HG03097 (cell line): ENCODE data around the gene EXOC6B.

Experiments
- ATAC-seq: cut with Tn5 transposase; IDR thresholded peaks from one replicate; pipeline ENCODE4 v1.9.1; 2021; ENCODE audit not compliant: unreplicated experiment, low FRiP score

EXOC6B gene

DNA sequence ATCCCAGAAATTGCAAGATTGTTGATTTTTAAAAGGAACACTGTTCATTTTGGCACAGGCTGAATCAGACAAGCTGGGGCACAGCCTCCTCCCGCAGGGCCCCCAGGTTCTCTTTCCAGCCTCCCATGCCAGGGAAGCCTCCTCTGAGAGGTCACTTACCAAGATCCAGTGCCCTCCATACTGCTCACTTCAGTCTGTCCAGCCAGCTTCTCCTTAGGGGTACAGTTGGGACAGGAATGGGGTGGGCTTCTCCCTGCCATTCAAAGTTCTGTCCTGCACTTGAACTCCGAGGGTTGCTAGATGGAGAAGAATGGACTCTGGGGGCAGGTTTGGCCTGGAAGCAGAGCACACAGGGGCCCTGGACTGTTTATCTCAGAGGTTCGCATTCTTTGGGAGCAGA is 670.7 kb downstream of the EXOC6B start:
- no peak for ATAC-seq

DNA sequence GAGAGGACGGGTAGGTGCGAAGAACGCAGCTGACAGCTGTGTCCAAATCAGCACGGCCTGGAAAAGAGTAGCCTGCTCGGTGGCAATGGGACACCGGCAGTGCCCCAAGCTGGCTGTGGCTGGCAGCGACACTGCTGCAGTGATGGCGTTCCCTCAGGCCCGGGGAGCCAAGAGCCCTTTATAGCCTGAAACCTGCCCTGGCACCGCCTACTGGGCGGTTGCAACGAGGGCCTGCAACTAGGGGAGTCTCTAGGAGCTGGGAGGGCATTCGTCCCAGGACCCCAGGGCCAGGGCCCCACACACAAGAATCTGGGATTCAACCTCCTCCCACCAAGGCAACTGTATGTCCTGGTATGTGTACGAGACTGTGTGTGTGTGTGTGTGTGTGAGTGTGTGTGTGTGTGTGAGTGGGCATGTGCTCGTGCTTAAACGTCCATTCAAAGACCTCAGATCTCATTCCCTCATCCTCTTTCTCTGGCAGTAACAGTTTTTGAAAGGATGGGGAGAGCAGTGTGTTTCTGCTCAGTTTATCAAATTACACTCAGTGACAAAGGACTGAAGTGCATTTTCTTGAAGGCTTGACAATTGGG is 671.4 kb downstream of the EXOC6B start:
- no peak for ATAC-seq

DNA sequence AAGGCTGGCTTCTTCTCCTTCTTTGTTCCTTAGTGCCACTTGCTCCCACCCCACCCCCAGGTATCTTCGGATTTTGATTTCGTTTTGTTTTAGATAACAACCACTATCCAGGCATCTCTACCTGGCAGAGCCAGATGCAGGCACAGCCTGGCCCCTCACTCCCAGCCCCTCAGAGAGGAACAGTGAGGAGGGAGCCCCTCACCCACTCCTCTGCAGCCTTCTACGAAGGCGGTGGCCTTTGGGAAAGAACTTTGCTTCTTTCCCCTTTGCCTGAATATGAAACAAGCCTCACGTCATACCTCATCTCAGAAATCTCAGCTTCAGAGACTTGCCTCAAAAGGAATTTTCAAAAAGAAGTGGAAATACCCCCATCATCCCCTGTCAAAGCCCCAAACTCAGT is 671.9 kb downstream of the EXOC6B start:
- ATAC-seq, result no peak

DNA sequence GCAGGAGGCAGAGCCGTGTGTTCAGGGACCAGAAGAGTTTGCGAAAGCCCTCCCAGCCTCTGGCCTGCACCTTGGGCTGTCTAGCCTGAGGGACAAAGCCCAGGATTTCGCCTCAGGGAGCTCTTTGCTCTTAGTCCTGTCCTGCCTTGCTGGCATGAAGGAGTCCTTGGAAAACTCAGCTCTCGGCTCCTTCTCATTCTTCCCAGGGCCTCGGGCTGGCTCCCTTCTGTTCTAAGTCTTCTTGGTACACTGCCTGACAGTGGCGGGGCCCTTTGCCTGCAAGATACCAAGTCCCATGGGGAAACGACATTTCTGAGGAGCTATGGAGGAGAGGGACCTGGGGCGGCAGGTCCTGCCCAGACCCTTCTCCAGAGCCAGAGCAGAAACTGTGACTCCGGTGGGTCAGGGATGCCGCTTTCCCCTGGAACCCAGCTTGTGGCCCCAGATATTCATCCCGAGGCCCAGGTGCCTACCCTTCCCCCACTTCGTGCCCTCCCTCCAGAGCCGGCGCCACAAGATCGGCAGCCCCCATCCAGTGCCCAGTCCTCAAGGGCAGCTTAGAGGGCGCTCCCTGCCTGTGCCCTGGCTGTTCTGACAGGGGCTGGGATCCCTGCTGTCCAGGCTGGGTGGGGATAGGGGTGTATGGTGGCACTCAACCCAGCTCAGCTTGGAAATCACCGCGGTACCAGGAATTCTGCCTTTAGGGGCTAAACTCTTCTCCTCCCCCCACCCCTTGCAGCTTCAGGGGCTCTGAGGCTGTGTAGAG is 672.6 kb downstream of the EXOC6B start:
- ATAC-seq, result no peak

DNA sequence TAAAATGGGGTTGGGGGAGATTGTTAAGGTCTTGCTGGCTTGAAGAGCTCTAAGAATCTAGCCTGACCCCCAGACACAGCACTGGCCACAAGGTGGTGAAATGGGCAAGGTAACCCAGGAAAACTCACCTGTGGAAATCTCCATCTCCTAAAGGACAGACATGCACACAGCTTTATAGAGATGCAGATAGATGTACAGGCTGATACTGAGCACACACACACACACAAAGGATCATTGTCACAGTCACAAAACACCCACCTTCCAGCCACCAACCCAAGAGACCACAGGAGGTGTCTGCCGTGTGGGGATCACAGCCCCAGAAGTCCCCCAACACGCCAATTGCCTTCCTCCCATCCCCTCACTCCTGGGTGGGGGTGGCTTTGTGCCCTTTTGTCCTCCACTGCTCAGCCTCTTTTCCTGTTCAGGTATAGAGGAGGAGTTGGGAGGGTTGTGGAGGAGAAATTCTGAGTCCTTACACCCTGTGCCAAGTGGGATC is 674.9 kb downstream of the EXOC6B start:
- ATAC-seq, result no peak

DNA sequence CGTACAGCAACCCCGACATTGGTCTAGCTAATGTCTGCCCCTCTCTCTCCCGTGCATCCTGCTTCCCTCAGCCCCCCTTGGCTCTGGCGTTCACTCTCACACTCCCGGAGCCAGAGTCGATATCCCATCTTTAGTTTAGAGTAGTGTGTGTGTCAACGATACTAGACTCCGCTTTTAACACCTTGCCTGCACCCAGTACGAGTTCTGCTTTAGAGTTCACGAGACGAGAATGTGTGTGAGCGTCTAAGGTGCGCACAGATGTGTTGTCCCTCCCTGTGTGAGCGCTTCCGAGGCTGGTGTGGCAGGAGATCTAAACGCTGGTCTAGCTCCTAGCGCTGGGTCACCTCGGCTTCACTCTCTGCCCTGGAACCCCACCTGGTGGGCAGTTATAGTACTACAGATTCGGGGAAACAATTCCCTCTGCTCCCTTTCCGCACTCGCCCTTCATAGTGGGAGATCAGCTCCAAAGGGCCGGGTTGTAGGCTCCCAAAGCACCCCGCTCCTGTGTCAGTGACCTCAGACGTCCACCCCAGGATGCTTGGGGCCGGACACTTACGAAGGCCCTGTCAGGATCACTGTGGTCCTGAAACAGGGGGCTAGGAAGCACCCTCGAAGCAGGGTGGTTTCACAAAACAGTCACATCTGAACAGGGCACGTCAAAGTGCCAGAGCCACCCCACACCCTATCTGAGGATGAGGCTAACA is 675.5 kb downstream of the EXOC6B start:
- ATAC-seq, result peak; percentile 83

DNA sequence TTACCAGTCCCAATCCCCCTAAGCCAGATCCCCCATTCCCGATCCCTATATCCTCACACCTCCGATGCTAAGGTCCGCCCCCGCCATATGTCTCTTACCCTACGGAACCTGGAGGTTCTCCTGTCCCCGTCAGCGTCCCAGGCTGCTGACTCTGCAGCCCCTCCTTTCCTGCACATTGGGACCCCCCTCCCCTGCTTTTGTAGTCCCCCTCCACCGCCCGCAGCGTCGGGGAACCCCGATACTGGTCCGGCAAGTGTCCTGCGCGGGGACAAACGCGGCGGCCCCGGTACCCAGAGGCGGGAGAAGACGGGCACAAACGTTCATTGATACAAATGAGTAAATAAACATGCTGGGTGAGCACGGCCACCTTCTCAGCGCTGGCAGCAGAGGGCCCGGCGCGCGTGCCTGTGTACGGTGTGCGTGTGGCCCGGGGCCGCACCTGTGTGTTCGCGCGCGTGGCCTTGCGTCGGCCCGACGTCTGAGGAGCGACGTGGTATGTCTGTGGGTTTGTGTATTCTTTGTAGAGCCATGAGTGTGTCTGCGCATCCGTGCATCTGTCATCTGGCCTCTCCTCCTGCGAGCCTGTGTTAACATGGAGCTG is 676.2 kb downstream of the EXOC6B start:
- ATAC-seq, result no peak

DNA sequence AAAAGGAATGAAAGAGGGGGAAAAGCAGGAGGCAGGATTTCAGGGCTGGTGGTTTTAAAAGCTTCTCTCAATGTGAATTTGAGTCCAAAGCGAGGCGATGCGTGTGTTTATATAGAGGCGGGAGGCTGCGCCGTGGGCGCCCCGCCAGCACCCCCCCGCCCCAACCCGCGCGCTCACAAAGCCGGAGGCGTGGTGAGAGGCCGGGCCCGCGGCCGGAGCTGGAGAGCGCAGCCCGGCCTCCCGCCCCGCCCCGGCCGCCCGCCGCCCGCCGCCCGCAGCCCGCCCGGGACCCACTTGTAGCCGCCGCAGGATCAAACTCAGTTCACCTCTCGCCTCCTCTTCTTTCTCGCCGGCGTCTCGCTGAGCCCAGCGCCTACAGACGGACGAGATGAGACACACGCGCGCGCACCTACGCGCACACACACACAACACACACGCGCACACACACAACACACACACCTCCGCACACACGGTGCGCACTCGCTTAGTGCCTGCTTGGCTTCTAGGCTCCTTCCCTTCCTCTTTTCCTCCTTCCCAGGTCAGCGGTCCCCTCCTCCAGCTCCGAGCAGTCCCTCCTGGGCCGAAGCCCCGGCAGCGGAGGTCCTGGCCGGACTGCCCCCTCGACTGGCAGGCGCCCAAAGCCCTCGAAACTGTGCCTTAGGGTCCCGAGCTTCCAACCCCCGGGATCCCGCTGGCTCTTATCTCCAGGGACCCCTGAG is 676.8 kb downstream of the EXOC6B start:
- no peak for ATAC-seq

DNA sequence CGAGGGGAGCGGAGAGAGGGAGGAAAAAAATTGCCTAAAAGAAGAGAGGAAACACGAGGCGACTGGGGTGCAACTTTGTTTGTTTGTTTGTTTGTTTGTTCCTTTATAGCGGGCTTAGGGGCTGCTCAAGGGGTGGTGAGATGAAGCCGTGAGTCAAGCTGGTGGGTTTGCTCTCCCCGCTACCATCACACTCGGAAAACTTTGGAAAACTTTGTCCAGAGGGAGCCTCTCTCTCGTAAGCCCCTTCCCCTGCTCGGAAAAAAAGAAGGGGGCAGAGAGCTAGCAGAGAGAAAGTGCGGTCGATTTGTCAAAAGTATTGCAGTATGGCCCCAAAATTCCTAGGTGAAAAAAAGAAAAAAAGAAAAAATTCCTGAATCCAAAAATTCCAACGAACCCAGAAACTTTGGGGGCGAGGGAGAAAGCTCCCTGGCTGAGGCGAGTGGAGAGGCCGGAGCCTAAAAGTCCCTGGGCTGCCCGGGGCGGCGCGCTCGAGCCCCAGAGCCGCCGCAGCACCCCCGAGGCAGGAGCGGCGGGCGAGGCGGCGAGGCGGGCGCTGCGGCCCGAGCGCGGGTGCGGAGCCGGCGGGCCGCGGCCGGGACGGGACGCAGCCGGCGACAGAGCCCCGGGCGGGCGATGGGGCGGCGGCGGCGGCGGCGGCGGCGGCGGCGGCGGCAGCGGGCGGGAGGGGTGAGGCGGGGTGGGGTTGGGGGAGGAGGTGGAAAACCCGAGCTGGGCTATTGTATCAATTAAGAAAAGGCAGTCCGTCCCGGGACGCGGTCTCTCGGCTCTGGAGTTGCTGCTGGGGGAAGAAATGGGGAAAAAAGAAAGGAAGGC is 677.6 kb downstream of the EXOC6B start:
- ATAC-seq, result no peak

DNA sequence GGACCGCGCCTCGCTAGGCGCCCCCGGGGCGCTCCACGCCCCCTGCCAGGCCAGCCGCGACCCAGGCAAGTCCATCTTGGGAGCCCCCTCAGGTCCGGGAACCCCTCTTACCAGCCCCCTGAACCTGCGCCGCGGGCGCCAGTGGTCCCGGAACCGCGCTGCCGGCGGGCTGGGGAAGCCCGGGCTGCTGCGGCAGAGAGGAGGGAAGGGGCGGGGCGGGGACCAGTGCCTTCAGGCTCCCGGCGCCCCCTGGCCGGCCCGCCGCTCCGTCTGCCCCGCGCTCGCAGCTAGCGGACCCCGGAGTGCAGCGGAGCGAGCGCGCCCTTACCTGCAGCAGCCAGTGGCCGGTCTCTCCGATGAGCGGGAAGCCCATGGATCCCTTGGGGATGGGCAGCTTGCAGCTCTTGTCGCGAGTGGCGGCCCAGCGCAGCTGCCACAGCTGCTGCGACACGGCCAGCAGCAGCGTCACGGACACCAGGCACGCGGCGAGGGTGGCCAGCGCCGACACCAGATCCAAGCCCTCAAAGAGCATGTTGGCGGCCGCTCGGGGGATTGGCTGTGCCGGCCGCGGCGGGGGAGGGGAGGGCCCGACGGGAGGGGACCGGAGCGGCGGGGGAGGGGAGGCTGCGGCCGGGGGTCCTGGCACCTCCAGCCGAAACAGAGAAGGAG is 678.4 kb downstream of the EXOC6B start, which contains the start of gene CYP26B1:
Gene CYP26B1, minus strand, starts transcription at position 560 of the 669 bp plus-strand sequence. Its CDS starts 28 bp downstream, at position 532.
- ATAC-seq, result no peak

DNA sequence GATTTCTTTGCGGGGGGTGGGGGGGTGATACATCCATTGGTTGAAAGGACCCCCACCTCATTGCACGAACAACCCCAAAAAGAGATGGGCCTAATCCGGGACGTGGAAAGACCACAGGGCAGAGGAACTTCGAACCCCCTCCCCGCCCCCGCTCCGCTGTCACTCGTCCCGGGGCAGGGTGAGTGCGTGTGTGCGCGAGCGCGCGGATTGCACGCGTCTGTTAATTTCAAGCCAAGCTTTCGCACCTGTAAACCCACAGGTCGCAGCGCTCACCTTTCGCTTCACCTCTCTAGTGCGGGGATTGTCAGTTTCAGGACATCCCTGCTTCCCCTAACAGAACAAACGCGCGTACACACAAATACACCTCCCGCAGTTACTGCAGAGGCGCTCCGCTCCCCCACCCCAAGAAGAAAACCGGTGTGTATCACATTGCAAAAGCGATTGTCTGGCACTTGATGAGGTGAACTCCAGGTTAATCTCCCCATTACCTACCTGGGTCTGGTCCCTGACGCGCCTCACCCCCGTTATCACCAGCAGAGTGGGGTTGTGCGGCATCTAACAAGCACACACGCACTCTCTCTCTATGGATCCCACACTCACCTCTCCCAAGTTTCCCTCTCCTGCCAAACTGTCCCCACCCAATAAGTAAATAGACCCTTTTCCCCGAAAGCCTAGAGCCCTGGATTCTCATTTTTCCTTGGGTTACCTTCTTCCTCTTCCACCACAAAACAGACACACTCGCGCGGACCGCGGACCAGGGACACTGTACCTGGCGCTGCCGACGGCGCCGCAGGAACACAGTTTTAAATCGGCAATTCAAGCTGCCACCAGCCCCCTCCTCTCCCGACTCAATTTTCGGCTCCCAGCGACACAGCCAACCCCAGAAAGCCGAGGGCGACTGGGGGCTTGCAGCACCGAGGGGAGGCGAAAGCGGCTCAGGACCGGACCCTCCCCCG is 679.2 kb downstream of the EXOC6B start:
- ATAC-seq, result no peak

DNA sequence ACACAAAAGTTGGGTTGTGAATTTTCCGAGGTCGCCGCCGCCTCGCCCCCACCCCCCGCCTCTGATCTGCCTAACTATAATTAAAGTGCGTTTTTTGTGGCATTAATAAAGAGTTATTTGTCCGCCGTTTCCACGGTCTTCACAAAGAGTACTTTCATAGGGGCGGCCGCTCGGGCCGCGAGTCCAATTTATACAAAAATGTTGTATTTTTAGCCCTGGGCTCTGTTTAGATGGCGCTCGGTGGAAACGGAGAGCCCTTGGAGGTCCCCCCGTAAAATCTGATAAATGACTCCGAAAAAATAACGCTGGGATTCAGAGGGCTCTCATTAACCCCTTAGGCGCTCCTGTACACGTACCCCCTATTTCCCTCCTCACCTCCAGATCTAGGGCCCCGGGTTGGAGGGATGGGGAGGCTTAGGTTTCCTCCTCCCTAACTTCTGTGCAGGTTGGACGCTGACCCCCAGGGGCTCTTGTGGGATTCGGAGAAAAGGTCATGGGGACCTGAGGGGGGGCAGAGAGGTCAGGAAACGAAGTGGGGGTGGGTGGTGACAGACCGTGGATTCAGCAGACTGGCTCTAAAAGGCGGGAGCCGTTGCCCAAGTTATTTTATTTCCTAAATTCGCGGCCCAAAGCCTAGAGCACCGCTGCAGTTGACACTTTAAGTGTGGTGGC is 680.0 kb downstream of the EXOC6B start:
- no peak for ATAC-seq

DNA sequence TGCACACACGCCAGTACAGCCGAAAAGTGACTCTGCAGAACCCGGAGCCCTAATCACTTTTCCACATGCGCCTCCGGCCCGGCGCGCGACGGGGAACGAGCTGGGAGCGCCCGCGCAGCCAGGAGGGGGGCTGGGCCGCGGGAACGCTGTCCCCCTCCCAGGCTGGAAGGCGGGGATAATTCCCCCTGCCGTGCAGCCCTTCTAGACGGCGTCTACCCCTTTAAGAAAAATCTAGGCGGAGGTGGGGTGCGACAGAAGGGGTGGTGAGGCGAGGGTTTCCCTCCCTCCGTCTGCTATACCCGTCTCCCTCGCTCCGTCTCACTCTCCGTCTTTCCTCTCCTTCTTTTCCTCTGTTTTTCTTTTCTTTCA is 680.6 kb downstream of the EXOC6B start:
- ATAC-seq, result no peak

DNA sequence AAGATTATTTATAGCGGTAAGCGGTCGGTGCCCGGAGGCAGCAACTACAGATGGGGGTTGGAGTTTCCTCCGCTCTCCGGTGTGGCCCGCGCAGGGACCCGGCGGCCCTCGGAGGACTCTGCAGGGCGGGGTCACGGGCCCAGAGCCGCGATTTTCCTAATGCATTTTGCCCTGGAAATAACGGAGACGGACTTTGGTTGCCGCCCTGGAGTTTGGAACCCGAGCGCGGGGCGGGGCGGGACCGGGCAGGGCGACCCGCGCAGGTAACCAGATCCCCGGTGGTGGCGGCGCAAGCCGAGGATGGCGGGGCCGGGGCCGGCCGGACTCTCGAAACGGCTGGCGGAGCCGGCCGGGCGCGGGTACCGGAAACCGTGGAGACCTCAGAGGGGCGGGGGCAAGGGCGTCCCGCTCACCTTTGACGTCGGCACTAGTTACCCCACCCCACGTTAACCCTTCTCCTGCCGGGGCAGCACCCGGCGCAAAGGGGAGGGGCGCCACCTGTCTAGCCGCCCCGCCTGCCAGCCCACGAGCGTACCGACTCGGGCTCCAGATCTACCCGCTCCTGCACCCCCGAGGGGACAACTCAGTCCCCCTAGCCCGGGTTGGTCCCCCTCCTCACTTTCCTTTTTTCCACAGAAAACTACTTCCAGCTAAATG is 681.1 kb downstream of the EXOC6B start:
- no peak for ATAC-seq

DNA sequence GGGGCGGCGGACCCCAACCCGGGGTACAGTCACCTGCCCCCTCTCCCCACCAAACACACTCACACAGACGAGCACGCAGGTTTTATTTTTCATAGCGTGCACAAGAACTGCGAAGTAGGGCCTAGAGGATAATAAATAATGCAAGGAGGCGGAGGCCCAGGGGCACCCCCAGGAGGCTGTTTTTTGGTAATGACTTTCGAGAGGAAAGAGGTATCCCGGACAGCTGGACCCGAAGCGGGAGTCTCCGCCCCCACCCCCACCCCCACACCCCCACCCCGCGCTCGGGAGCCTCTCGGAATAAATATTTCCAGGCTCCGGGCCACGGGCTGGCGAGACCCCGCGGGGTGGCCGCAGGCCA is 681.6 kb downstream of the EXOC6B start:
- ATAC-seq, result no peak

DNA sequence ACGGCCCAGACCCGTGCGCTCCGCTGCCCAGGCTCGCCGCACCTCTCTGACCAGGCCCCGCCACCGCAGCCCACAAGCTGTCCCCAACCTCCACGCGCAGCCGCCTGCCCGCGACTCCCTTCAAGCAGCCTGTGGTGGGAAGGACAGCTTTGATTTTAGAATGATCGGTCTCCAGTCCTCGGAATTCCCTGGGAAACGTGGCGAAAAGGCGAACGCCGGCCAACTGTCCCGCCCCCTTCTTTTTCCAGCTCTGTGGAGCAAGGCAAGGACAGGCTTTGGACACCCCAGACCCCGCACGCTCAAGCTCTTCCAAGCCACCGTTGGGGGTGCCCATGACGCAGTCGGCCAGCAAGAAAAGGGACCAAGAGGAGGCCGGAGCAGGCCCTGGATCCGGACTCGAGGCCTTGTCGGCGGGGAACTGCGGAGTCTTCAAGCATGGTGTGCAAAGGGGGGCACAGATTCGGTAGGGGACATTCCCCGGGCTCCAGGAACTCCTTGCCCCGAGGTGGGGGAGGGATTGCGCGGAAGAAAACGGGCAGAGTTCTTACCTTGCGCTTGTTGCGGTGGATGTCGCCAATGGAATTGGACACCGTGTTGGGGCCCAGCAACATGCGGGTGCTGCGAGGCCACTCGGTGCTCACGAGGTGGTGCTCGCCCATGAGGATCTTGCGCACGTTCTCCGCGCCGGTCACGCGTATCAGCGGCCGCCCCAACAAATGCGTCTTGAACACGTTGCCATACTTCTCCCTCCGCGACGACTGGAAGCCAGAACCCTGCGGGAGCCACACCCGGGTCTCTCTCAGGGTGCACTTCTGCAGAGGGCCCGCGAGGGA is 682.2 kb downstream of the EXOC6B start:
- ATAC-seq, result no peak
